Medulla oblongata (tissue), 1 donor: ENCODE data around the gene RRP36.
"Not testable (repeated sequence)": the region's sequence is repeated elsewhere in the genome, so short reads cannot be mapped to it uniquely, and the experiment has no call there.

Source experiments
- DNase-seq: peaks from one replicate; pipeline ENCODE4 v3.0.0-alpha.2; 2015; ENCODE audit errors: extremely low spot score

Gene RRP36

GRCh38 chr6:43037706-43038105 lies 16.3 kb downstream of the RRP36 start:
- no peak for DNase-seq

GRCh38 chr6:43038727-43039126 lies 17.3 kb downstream of the RRP36 start:
- no peak for DNase-seq

GRCh38 chr6:43040542-43041257 lies 19.3 kb downstream of the RRP36 start:
- DNase-seq = no peak

GRCh38 chr6:43041475-43041874 lies 20.1 kb downstream of the RRP36 start:
- DNase-seq = not testable (repeated sequence)

GRCh38 chr6:43043310-43043709 lies 21.9 kb downstream of the RRP36 start:
- DNase-seq = no peak

GRCh38 chr6:43045371-43045930 lies 24.0 kb downstream of the RRP36 start:
- no peak for DNase-seq

GRCh38 chr6:43047998-43048397 lies 26.6 kb downstream of the RRP36 start:
- no peak for DNase-seq

- DNase-seq = no peak
Observed at GRCh38 chr6:43050981-43051380, 29.6 kb downstream of the RRP36 start.

GRCh38 chr6:43052225-43052841 lies 30.9 kb downstream of the RRP36 start:
- DNase-seq = no peak

- no peak for DNase-seq
Observed at GRCh38 chr6:43052842-43053544, 31.6 kb downstream of the RRP36 start.

GRCh38 chr6:43053545-43054205 lies 32.3 kb downstream of the RRP36 start, which contains the start of gene CUL7:
Gene CUL7, minus strand, starts transcription at chr6:43053851. Its CDS starts 1,063 bp downstream, at chr6:43052788.
- DNase-seq = peak; percentile 84

- DNase-seq = no peak
Observed at GRCh38 chr6:43054206-43054943, 33.0 kb downstream of the RRP36 start.

- DNase-seq = no peak
Observed at GRCh38 chr6:43055966-43056365, 34.5 kb downstream of the RRP36 start.

- no peak for DNase-seq
Observed at GRCh38 chr6:43058531-43058930, 37.1 kb downstream of the RRP36 start.

GRCh38 chr6:43059168-43060033 lies 38.0 kb downstream of the RRP36 start, which contains the start of the genes KLC4 and MRPL2:
Gene KLC4, plus strand, starts transcription at chr6:43059631. Its CDS starts 1,705 bp downstream, at chr6:43061336.
Gene MRPL2, minus strand, starts transcription at chr6:43059434. Its CDS starts 53 bp downstream, at chr6:43059381.
- peak; percentile 99 for DNase-seq

GRCh38 chr6:43060034-43060754 lies 38.8 kb downstream of the RRP36 start:
- no peak for DNase-seq

GRCh38 chr6:43060755-43061633 lies 39.6 kb downstream of the RRP36 start:
- DNase-seq = no peak

GRCh38 chr6:43061861-43062260 lies 40.4 kb downstream of the RRP36 start:
- no peak for DNase-seq
